Neural cell (in vitro differentiated cells): ENCODE measurements around the gene RARRES1.

ENCODE experiments used
- CTCF ChIP-seq: fragments of 450-650 bp; IDR thresholded peaks from 2 replicates; pipeline ENCODE4 v1.5.1; 2014; ENCODE audit warnings: antibody characterized with exemption, mild to moderate bottlenecking, moderate library complexity; ENCODE audit not compliant: poor library complexity, severe bottlenecking
- EP300 ChIP-seq: fragments of 450-650 bp; conservative IDR thresholded peaks from 2 replicates; pipeline ENCODE4 v1.6.1; 2014; ENCODE audit warnings: antibody characterized with exemption, mild to moderate bottlenecking, moderate library complexity; ENCODE audit not compliant: poor library complexity, severe bottlenecking
- EZH2 ChIP-seq: fragments of 200-600, 300-800 bp; shearing (Covaris generic), sonication (generic); IDR thresholded peaks from 2 replicates; pipeline ENCODE4 v1.6.1; 2014; ENCODE audit warnings: antibody characterized with exemption, low read length, borderline replicate concordance, mild to moderate bottlenecking; ENCODE audit not compliant: insufficient read depth, poor library complexity, severe bottlenecking
- POLR2AphosphoS5 ChIP-seq: IDR thresholded peaks from 2 replicates; pipeline ENCODE4 v1.6.1; 2012
- RAD21 ChIP-seq: fragments of 450-650 bp; conservative IDR thresholded peaks from 2 replicates; pipeline ENCODE4 v1.6.1; 2014; ENCODE audit warnings: antibody characterized with exemption, mild to moderate bottlenecking, moderate library complexity
- SMC3 ChIP-seq: fragments of 450-650 bp; conservative IDR thresholded peaks from 2 replicates; pipeline ENCODE4 v1.6.1; 2014; ENCODE audit warnings: antibody characterized with exemption, mild to moderate bottlenecking, moderate library complexity; ENCODE audit not compliant: poor library complexity

DNA sequence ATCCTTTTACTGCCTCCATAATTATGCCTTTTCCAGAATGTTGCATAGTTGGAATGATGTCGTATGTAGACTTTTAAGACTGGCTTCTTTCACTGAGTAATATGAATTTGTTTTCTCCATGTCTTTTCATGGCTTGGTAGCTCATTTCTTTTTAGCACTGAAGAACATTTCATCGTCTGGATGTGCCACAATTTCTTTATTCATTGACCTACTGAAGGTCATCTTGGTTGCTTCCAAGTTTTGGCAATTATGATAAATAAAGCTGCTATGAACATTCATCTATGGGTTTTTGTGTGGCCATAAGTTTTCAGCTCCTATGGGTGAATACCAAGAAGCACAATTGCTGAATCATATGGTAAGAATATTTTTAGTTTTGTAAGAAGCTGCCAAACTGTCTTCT lies 23.2 kb upstream of the RARRES1 start:
- TF ChIP-seq EZH2 (no peak), CTCF (no peak), SMC3 (no peak), POLR2AphosphoS5 (no peak), RAD21 (no peak), EP300 (no peak)
